ENCODE results near the gene WDR13.

- TF ChIP-seq CTCF (IDR thresholded peaks at IDR 0.05), result no peak
- no peak for TF ChIP-seq POLR2AphosphoS5 (IDR thresholded peaks at IDR 0.05; ENCODE audit: insufficient read depth in 1 of 2, low read depth in 1 of 2)
Measured at GRCh38 chrX:48573690-48574269, 23.5 kb upstream of the WDR13 start.

Data from vagina (tissue), 2 donors.